Ureter (tissue), 1 donor: ENCODE results near the gene DESI2. TPM values are rescaled to one million over a fixed set of nuclear protein-coding genes. Genes with fewer than 3 reads are reported as not detected.

Experiments used
- DNase-seq: peaks from one replicate; pipeline ENCODE4 v3.0.0-alpha.2; 2020; ENCODE audit warnings: low spot score
- total RNA-seq: library from RNA; stranded (reverse); gene quantifications from one replicate; pipeline ENCODE4 v1.2.4, GENCODE V29; 2023
- donor health status: DM: yes; HTN: yes; CAD: no.

Gene DESI2
- total RNA-seq, 1 donor from 2014 or later: 22.1 TPM

DNA sequence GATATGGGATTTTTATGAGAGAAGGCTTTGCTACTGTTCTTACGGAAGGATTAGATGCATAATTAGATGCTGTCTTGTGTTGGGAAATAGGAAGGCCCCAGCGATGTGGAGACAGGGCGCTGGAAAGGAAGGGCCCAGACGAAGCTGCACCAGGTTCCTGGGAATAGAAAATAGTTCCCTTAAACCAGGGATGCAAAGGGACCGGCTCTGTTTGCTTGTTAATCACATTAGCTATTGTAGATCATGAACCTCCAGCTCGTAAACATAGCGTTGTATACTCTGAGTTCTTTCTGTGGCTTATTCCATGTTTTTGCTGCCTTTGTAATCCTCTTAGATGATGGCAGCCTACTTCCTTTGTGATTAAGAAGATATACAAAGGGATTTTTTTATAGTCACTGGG is 102.7 kb downstream of the DESI2 start:
- DNase-seq: no peak

DNA sequence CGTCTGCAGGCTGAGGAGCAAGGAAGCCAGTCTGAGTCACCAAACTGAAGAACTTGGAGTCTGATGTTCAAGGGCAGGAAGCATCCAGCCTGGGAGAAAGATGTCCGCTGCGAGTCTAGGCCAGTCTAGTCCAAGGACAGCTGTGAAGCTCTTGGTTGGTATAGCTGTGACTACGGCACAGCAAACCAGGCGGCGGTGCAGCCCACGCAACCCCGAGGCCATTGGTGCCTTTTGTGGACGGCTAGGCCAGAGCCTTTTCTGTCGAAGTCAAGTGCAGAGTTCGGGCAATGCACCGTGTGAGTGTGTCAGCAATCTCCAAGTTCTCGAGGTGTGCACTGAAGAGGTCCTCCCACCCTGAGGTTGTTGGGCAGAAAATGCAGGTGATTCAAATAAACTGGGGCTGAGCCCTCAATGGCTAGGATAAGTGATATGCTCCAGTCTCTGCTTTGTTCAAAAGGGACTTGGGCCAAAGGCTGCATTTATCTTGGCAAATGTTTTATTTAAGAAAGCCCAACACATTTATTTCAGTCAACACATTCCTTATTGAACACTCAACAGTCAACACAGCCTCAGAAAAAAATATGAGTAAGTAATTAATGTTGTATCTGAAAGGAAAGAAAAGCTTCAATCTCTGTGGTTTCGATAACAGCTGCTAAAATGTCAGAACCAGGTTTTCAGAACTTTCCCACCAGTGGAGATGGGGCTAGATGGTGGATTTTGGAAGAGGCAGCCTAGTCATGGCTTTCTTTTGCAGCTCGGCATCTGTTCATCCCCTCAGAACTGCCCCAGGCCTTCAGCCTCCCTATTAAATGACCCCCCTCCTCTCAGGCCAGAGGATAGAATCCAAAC is 104.4 kb downstream of the DESI2 start:
- no peak for DNase-seq

Other genes starting within 250 kb of the DESI2 start
- 60.5 TPM for gene ADSS2, start 201.2 kb upstream of the DESI2 start, total RNA-seq
- gene CATSPERE, start 191.9 kb upstream of the DESI2 start, total RNA-seq: 3.3 TPM
- 43.7 TPM for gene COX20, start 182.5 kb downstream of the DESI2 start, total RNA-seq
- 356 TPM for gene HNRNPU, start 211.4 kb downstream of the DESI2 start, total RNA-seq